ENCODE measurements around the gene KRCC1. TPM values are rescaled to one million over a fixed set of nuclear protein-coding genes. Genes with fewer than 3 reads are reported as not detected.

Gene KRCC1
- total RNA-seq, 4 donors from 2014 or later = 12.9 to 22.1 (median 17.9) TPM

DNA sequence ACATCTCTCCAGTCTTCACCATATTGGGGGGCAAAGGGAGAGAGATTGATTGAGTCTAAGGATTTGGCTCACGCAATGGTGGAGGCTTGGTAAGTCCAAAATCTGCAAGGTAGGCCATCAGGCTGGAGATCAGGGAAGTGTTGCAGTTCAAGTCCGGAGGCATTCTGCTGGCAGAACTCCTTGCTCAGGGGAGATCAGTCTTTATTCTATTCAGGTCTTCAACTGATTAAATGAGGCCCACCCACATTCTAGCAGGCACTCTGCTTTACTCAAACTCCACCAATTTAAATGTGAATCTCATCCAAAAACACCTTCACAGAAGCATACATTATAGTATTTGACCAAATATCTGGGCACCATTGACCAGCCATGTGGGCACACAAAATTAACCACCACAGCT, 33.4 kb upstream of the KRCC1 start:
- no peaks in the 10 kb centered on the region for H3K27me3 ChIP-seq
- H3K27ac ChIP-seq = no peak overlapping the region
- no peaks in the 10 kb centered on the region for H3K36me3 ChIP-seq
- no peaks in the 10 kb centered on the region for H3K4me1 ChIP-seq
- 86% methylated on average over 2 of the region's 2 CpGs for WGBS
- TF ChIP-seq, protein P1, sequence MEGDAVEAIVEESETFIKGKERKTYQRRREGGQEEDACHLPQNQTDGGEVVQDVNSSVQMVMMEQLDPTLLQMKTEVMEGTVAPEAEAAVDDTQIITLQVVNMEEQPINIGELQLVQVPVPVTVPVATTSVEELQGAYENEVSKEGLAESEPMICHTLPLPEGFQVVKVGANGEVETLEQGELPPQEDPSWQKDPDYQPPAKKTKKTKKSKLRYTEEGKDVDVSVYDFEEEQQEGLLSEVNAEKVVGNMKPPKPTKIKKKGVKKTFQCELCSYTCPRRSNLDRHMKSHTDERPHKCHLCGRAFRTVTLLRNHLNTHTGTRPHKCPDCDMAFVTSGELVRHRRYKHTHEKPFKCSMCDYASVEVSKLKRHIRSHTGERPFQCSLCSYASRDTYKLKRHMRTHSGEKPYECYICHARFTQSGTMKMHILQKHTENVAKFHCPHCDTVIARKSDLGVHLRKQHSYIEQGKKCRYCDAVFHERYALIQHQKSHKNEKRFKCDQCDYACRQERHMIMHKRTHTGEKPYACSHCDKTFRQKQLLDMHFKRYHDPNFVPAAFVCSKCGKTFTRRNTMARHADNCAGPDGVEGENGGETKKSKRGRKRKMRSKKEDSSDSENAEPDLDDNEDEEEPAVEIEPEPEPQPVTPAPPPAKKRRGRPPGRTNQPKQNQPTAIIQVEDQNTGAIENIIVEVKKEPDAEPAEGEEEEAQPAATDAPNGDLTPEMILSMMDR (IDR thresholded peaks at IDR 0.05) = no peak
- no peak for TF ChIP-seq POLR2A (IDR thresholded peaks at IDR 0.05)
- TF ChIP-seq POLR2AphosphoS5 (IDR thresholded peaks at IDR 0.05) = no peak
- no peak for TF ChIP-seq EP300 (IDR thresholded peaks at IDR 0.05)
- no peak for DNase-seq (ENCODE audit: low spot score in 2 of 2)
- H3K9me3 ChIP-seq = no peaks in the 10 kb centered on the region
- no peak overlapping the region for H3K4me3 ChIP-seq

- Histone ChIP-seq H3K27ac (no peak overlapping the region), H3K36me3 (no peaks in the 10 kb centered on the region), H3K4me1 (no peaks in the 10 kb centered on the region), H3K27me3 (no peaks in the 10 kb centered on the region), H3K9me3 (no peaks in the 10 kb centered on the region), H3K4me3 (no peak overlapping the region)
- DNase-seq (ENCODE audit: low spot score in 2 of 2) = no peak
- TF ChIP-seq POLR2A (IDR thresholded peaks at IDR 0.05) = no peak
- TF ChIP-seq EP300 (IDR thresholded peaks at IDR 0.05) = no peak
- TF ChIP-seq, protein P1 (IDR thresholded peaks at IDR 0.05) = no peak
- TF ChIP-seq POLR2AphosphoS5 (IDR thresholded peaks at IDR 0.05) = no peak
- 87% methylated on average over 8 of the region's 17 CpGs for WGBS
Observed at GRCh38 chr2:88087763-88088162, 32.2 kb upstream of the KRCC1 start.

DNA sequence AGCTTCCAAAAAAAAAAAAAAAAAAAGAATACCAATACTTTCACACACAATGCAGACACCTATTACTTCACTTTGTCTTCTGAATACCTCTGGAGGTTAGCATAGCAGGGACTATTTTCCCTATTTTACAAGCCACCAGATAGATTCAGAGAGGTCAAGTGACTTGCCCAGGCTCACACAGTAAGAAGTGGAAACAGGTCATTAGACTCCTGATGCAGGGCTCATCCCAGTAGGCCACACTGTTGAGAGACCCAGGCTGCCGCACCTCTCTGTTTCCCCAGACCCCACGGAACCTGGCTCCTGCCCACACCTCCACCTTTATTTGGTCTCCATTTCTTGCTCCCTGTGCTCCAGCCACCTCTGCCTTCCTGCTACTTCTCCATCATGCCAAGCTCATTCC, 31.5 kb upstream of the KRCC1 start:
- Histone ChIP-seq H3K4me1 (no peaks in the 10 kb centered on the region), H3K9me3 (no peaks in the 10 kb centered on the region), H3K27me3 (no peaks in the 10 kb centered on the region), H3K36me3 (no peaks in the 10 kb centered on the region), H3K4me3 (no peak overlapping the region), H3K27ac (no peak overlapping the region)
- WGBS = 93% methylated on average over 2 of the region's 2 CpGs
- TF ChIP-seq EP300 (IDR thresholded peaks at IDR 0.05) (no peak), POLR2AphosphoS5 (IDR thresholded peaks at IDR 0.05) (no peak), POLR2A (IDR thresholded peaks at IDR 0.05) (no peak)
- TF ChIP-seq, protein P1 (IDR thresholded peaks at IDR 0.05) = no peak
- no peak for DNase-seq (ENCODE audit: low spot score in 2 of 2)

DNA sequence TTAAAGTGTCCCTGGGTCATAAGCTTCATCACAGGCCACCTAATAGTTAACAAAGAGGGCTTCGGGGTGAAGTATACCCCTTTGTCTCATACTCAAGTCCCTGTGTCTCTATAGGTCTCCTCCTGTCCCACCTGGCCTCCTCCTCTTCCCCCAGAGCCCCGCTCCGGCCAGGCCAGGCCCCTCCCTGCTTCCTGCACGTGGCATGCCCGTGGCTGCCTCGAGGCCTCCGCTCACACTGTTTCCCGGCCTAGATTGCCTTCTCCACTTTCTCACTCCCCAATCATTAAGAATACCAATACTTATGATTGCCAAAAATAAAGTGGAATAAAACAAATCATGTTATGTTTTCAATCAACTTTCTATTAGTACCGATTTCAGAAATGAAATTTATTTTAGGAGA, 30.8 kb upstream of the KRCC1 start:
- H3K4me3 ChIP-seq = no peak overlapping the region
- no peak overlapping the region for H3K27ac ChIP-seq
- H3K27me3 ChIP-seq = no peaks in the 10 kb centered on the region
- no peaks in the 10 kb centered on the region for H3K4me1 ChIP-seq
- WGBS = 78% methylated on average over 9 of the region's 9 CpGs
- no peaks in the 10 kb centered on the region for H3K36me3 ChIP-seq
- no peaks in the 10 kb centered on the region for H3K9me3 ChIP-seq
- no peak for TF ChIP-seq EP300 (IDR thresholded peaks at IDR 0.05)
- TF ChIP-seq POLR2A (IDR thresholded peaks at IDR 0.05) = no peak
- TF ChIP-seq, protein P1 (IDR thresholded peaks at IDR 0.05) = no peak
- no peak for TF ChIP-seq POLR2AphosphoS5 (IDR thresholded peaks at IDR 0.05)
- DNase-seq (ENCODE audit: low spot score in 2 of 2) = no peak

DNA sequence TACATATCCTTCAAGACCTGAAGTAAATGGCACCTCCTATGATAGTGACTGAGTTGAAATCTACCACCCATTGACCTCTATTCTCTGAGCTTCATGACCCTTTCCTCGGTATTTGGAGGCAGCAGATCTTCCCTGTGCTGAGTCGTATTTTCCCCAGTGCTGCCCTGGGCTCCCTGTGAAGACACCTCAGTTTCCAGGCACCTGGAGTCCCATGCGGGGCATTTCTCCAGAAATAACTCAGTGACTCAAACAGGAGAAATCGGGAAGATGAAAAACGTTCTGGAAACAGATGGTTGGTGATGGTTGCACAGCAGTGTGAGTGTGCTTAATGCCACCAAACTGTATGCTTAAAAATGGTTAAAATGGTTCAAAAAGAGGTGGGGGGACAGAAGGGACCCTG, 30.0 kb upstream of the KRCC1 start:
- no peak for DNase-seq (ENCODE audit: low spot score in 2 of 2)
- Histone ChIP-seq H3K27me3 (no peaks in the 10 kb centered on the region), H3K36me3 (no peaks in the 10 kb centered on the region), H3K27ac (no peak overlapping the region), H3K4me3 (no peak overlapping the region), H3K9me3 (no peaks in the 10 kb centered on the region), H3K4me1 (no peaks in the 10 kb centered on the region)
- TF ChIP-seq EP300 (IDR thresholded peaks at IDR 0.05) = no peak
- TF ChIP-seq, protein P1 (IDR thresholded peaks at IDR 0.05) = no peak
- no peak for TF ChIP-seq POLR2AphosphoS5 (IDR thresholded peaks at IDR 0.05)
- TF ChIP-seq POLR2A (IDR thresholded peaks at IDR 0.05) = no peak
- WGBS = 88% methylated on average over 5 of the region's 5 CpGs
